GM18909 (cell line): Measurements from ENCODE around the gene UGT1A1.

Experiments
- ATAC-seq: cut with Tn5 transposase; IDR thresholded peaks from one replicate; pipeline ENCODE4 v1.9.1; 2021; ENCODE audit warnings: mild to moderate bottlenecking; ENCODE audit not compliant: unreplicated experiment, poor library complexity

UGT1A1 gene

GRCh38 chr2:233814056-233814835 lies 54.2 kb downstream of the UGT1A1 start:
- no peak for ATAC-seq

- ATAC-seq, result no peak
These were observed 55.8 kb downstream of the UGT1A1 start for GRCh38 chr2:233815861-233816260.

- ATAC-seq, result no peak
These were observed 56.3 kb downstream of the UGT1A1 start for GRCh38 chr2:233816334-233816733.

- ATAC-seq, result no peak
These were observed 56.7 kb downstream of the UGT1A1 start for GRCh38 chr2:233816771-233817170.

GRCh38 chr2:233817361-233817911 lies 57.4 kb downstream of the UGT1A1 start:
- ATAC-seq, result no peak

- no peak for ATAC-seq
These were observed 58.0 kb downstream of the UGT1A1 start for GRCh38 chr2:233817995-233818638.

- no peak for ATAC-seq
These were observed 58.9 kb downstream of the UGT1A1 start for GRCh38 chr2:233818639-233819621.

- no peak for ATAC-seq
These were observed 60.1 kb downstream of the UGT1A1 start for GRCh38 chr2:233819884-233820773.

GRCh38 chr2:233820774-233821105 lies 60.7 kb downstream of the UGT1A1 start:
- ATAC-seq, result no peak

- ATAC-seq, result no peak
These were observed 61.1 kb downstream of the UGT1A1 start for GRCh38 chr2:233821196-233821595.

- no peak for ATAC-seq
These were observed 61.6 kb downstream of the UGT1A1 start for GRCh38 chr2:233821709-233822100.

- ATAC-seq, result no peak
These were observed 62.2 kb downstream of the UGT1A1 start for GRCh38 chr2:233822101-233822771.
